Esophagus squamous epithelium (tissue), 4 donors: ENCODE measurements around the gene LUC7L.

Experiments used
- POLR2A ChIP-seq, 4 donors: fragments of 450-650 bp; IDR thresholded peaks; one replicate each; pipeline ENCODE4 v1.6.1; 2017; ENCODE audit warnings: antibody characterized with exemption in 4 of 4, mild to moderate bottlenecking in 4 of 4, moderate library complexity in 3 of 4
- TF ChIP-seq, protein P1 (sequence below), 6 experiments: fragments of 450-650 bp in 4 of 6; fragments of 200-600 bp in 2 of 6; sonication (generic) in 2 of 6; IDR thresholded peaks; one replicate each; pipeline ENCODE4 v1.5.1; 2016 to 2019; ENCODE audit warnings: antibody characterized with exemption in 6 of 6, mild to moderate bottlenecking in 4 of 6, moderate library complexity in 4 of 6

DNA sequence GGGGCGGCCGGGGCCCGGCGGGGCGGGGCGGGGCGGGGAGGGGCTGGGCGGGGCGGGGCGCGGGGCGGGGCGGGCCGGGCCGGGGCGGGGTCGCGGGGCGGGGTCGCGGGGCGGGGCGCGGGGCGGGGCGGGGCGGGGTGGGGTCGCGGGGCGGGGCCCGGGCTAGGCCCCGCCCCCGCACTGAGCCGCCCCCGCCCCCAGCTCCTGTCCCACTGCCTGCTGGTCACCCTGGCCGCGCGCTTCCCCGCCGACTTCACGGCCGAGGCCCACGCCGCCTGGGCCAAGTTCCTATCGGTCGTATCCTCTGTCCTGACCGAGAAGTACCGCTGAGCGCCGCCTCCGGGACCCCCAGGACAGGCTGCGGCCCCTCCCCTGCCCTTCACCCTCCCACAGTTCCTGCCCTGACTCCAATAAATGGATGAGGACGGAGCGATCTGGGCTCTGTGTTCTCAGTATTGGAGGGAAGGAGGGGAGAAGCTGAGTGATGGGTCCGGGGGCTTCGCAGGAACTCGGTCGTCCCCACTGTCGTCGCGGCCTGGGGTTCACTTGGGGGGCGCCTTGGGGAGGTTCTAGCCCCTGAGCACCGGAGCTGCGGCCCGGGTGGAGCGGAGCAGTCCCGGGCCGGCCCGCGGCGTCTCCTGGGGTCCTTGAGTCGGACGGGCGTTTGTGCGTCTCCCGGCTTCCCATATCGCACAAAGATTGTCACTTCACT lies 64.3 kb downstream of the LUC7L start:
- TF ChIP-seq, protein P1, sequence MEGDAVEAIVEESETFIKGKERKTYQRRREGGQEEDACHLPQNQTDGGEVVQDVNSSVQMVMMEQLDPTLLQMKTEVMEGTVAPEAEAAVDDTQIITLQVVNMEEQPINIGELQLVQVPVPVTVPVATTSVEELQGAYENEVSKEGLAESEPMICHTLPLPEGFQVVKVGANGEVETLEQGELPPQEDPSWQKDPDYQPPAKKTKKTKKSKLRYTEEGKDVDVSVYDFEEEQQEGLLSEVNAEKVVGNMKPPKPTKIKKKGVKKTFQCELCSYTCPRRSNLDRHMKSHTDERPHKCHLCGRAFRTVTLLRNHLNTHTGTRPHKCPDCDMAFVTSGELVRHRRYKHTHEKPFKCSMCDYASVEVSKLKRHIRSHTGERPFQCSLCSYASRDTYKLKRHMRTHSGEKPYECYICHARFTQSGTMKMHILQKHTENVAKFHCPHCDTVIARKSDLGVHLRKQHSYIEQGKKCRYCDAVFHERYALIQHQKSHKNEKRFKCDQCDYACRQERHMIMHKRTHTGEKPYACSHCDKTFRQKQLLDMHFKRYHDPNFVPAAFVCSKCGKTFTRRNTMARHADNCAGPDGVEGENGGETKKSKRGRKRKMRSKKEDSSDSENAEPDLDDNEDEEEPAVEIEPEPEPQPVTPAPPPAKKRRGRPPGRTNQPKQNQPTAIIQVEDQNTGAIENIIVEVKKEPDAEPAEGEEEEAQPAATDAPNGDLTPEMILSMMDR (IDR thresholded peaks at IDR 0.05): no peak
- no peak for TF ChIP-seq POLR2A (IDR thresholded peaks at IDR 0.05)
